H9 (cell line): ENCODE measurements around the gene ELF2. TPM values are rescaled to one million over a fixed set of nuclear protein-coding genes. Genes with fewer than 3 reads are reported as not detected.

Experiments used
- DNase-seq: peaks from one replicate; pipeline ENCODE4 v3.0.0-alpha.2; 2017
- H2AFZ ChIP-seq: one replicate; pipeline ENCODE4 v1.6.1; 2013; ENCODE audit warnings: mild to moderate bottlenecking, low read length, control low read depth, moderate library complexity
- H2AK5ac ChIP-seq: 2 replicates; pipeline ENCODE4 v1.6.1; 2013; ENCODE audit warnings: low read length, control low read depth, mixed read lengths; ENCODE audit not compliant: insufficient read length
- H2BK120ac ChIP-seq: one replicate; pipeline ENCODE4 v1.6.1; 2013; ENCODE audit warnings: low read depth, mild to moderate bottlenecking, low read length, control low read depth, inconsistent platforms; ENCODE audit not compliant: poor library complexity, severe bottlenecking
- H2BK12ac ChIP-seq: 2 replicates; pipeline ENCODE4 v1.6.1; 2013; ENCODE audit warnings: low read length, control low read depth, mixed read lengths, low read depth; ENCODE audit not compliant: insufficient read length
- H2BK15ac ChIP-seq: 2 replicates; pipeline ENCODE4 v1.6.1; 2013; ENCODE audit warnings: low read depth, low read length, control low read depth
- H2BK20ac ChIP-seq: one replicate; pipeline ENCODE4 v1.6.1; 2013; ENCODE audit warnings: low read depth, mild to moderate bottlenecking, low read length, control low read depth, inconsistent platforms; ENCODE audit not compliant: poor library complexity, severe bottlenecking
- H2BK5ac ChIP-seq: 2 replicates; pipeline ENCODE4 v1.6.1; 2013; ENCODE audit warnings: low read length, control low read depth, mixed read lengths; ENCODE audit not compliant: insufficient read length
- H3K14ac ChIP-seq: 2 replicates; pipeline ENCODE4 v1.6.1; 2013; ENCODE audit warnings: low read length, control low read depth; ENCODE audit not compliant: insufficient read depth
- H3K18ac ChIP-seq: 2 replicates; pipeline ENCODE4 v1.6.1; 2013; ENCODE audit warnings: low read depth, mild to moderate bottlenecking, mixed read lengths, low read length, control low read depth; ENCODE audit not compliant: insufficient read length
- H3K23ac ChIP-seq: 2 replicates; pipeline ENCODE4 v1.6.1; 2013; ENCODE audit warnings: low read length, control low read depth, mixed read lengths, low read depth; ENCODE audit not compliant: insufficient read length
- H3K23me2 ChIP-seq: 2 replicates; pipeline ENCODE4 v1.6.1; 2013; ENCODE audit warnings: low read depth, mild to moderate bottlenecking, mixed read lengths, low read length, control low read depth; ENCODE audit not compliant: insufficient read length, poor library complexity, severe bottlenecking
- H3K27ac ChIP-seq: 2 replicates; pipeline ENCODE4 v1.5.1; 2013; ENCODE audit warnings: low read length, control low read depth, mixed read lengths, low read depth; ENCODE audit not compliant: insufficient read length
- H3K27me3 ChIP-seq: 2 replicates; pipeline ENCODE4 v1.6.1; 2013; ENCODE audit warnings: low read length, control low read depth, inconsistent platforms; ENCODE audit not compliant: insufficient read depth
- H3K4ac ChIP-seq: 2 replicates; pipeline ENCODE4 v1.6.1; 2013; ENCODE audit warnings: low read depth, mild to moderate bottlenecking, control low read depth, inconsistent platforms, low read length, moderate library complexity
- H3K4me1 ChIP-seq: 2 replicates; pipeline ENCODE4 v1.6.1; 2013; ENCODE audit warnings: low read length, control low read depth, inconsistent platforms; ENCODE audit not compliant: insufficient read depth
- H3K4me2 ChIP-seq: 2 replicates; pipeline ENCODE4 v1.6.1; 2013; ENCODE audit warnings: low read length, control low read depth, mixed read lengths; ENCODE audit not compliant: insufficient read length, insufficient read depth
- H3K56ac ChIP-seq: 2 replicates; pipeline ENCODE4 v1.6.1; 2013; ENCODE audit warnings: low read depth, mild to moderate bottlenecking, mixed read lengths, low read length, control low read depth; ENCODE audit not compliant: insufficient read length
- H3K79me1 ChIP-seq: 2 replicates; pipeline ENCODE4 v1.6.1; 2013; ENCODE audit warnings: low read depth, mild to moderate bottlenecking, moderate library complexity, low read length, control low read depth, inconsistent platforms; ENCODE audit not compliant: insufficient read depth, poor library complexity, severe bottlenecking
- H3K79me2 ChIP-seq: 2 replicates; pipeline ENCODE4 v1.6.1; 2013; ENCODE audit warnings: low read length, control low read depth, inconsistent platforms; ENCODE audit not compliant: insufficient read depth
- H3K9ac ChIP-seq: 2 replicates; pipeline ENCODE4 v1.6.1; 2013; ENCODE audit warnings: low read length, control low read depth, mixed read lengths; ENCODE audit not compliant: insufficient read length; ENCODE audit errors: extremely low read depth
- H3K9me3 ChIP-seq: one replicate; pipeline ENCODE4 v1.6.1; 2013; ENCODE audit warnings: low read depth, low read length, inconsistent platforms; ENCODE audit not compliant: control insufficient read depth
- H3T11ph ChIP-seq: one replicate; pipeline ENCODE4 v1.6.1; 2013; ENCODE audit warnings: mild to moderate bottlenecking, low read length, control low read depth, inconsistent platforms
- H4K20me1 ChIP-seq: one replicate; pipeline ENCODE4 v1.6.1; 2013; ENCODE audit not compliant: control insufficient read depth, insufficient read length, insufficient read depth
- H4K5ac ChIP-seq: 2 replicates; pipeline ENCODE4 v1.6.1; 2013; ENCODE audit warnings: low read depth, mild to moderate bottlenecking, mixed read lengths, low read length, control low read depth; ENCODE audit not compliant: insufficient read length
- H4K8ac ChIP-seq: replicated peaks from 2 replicates; pipeline ENCODE4 v1.6.1; 2013; ENCODE audit warnings: low read length, control low read depth, mixed read lengths, low read depth; ENCODE audit not compliant: insufficient read length
- H4K91ac ChIP-seq: 2 replicates; pipeline ENCODE4 v1.6.1; 2013; ENCODE audit warnings: low read depth, mild to moderate bottlenecking, moderate library complexity, mixed read lengths, low read length, control low read depth; ENCODE audit not compliant: insufficient read length
- H3K27ac Mint-ChIP-seq, 3 experiments: 2 replicates in 2 of 3; 3 replicates in 1 of 3; pipeline ENCODE4 v1.8.0; 2020 to 2021; ENCODE audit warnings: mixed read lengths in 3 of 3, mild to moderate bottlenecking in 1 of 3, moderate library complexity in 1 of 3
- H3K27me3 Mint-ChIP-seq: 2 replicates; pipeline ENCODE4 v1.8.0; 2021; ENCODE audit warnings: low read depth, mild to moderate bottlenecking, moderate library complexity, mixed read lengths
- H3K36me3 Mint-ChIP-seq, 3 experiments: 2 replicates in 2 of 3; 3 replicates in 1 of 3; pipeline ENCODE4 v1.8.0; 2020 to 2021; ENCODE audit warnings: low read depth in 3 of 3, mixed read lengths in 3 of 3; ENCODE audit not compliant: insufficient read depth in 1 of 3
- H3K4me1 Mint-ChIP-seq, 2 experiments: 2 replicates each; pipeline ENCODE4 v1.8.0; 2020; ENCODE audit warnings: mixed read lengths in 2 of 2
- H3K4me3 Mint-ChIP-seq, 2 experiments: 2 replicates in 1 of 2; 3 replicates in 1 of 2; pipeline ENCODE4 v1.8.0; 2020 to 2021; ENCODE audit warnings: mild to moderate bottlenecking in 2 of 2, mixed read lengths in 2 of 2, moderate library complexity in 1 of 2
- H3K9me3 Mint-ChIP-seq, 2 experiments: 2 replicates in 1 of 2; 3 replicates in 1 of 2; pipeline ENCODE4 v1.8.0; 2020; ENCODE audit warnings: mild to moderate bottlenecking in 2 of 2, mixed read lengths in 2 of 2, moderate library complexity in 1 of 2
- WGBS: extraction: QIAGEN DNeasy Blood & Tissue Kit; methylation state at CpG from one replicate; pipeline ENCODE4 v1.1.7; 2013; ENCODE audit warnings: missing lambda C conversion rate, low lambda C conversion rate, mixed read lengths; ENCODE audit not compliant: insufficient read length; ENCODE audit errors: extremely low coverage; 5-methylcytosine and 5-hydroxymethylcytosine counted together
- total RNA-seq: library from RNA; stranded (reverse); gene quantifications from 2 replicates; pipeline ENCODE4 v1.2.1, GENCODE V29; 2021
- TF ChIP-seq, protein P1 (sequence below): fragments of 200-600 bp; sonication (generic); conservative IDR thresholded peaks from 3 replicates; pipeline ENCODE4 v1.8.0; 2021; ENCODE audit warnings: antibody characterized with exemption, mild to moderate bottlenecking

The ELF2 gene
- total RNA-seq, 1 experiment from 2014 or later: 49.6 TPM

DNA sequence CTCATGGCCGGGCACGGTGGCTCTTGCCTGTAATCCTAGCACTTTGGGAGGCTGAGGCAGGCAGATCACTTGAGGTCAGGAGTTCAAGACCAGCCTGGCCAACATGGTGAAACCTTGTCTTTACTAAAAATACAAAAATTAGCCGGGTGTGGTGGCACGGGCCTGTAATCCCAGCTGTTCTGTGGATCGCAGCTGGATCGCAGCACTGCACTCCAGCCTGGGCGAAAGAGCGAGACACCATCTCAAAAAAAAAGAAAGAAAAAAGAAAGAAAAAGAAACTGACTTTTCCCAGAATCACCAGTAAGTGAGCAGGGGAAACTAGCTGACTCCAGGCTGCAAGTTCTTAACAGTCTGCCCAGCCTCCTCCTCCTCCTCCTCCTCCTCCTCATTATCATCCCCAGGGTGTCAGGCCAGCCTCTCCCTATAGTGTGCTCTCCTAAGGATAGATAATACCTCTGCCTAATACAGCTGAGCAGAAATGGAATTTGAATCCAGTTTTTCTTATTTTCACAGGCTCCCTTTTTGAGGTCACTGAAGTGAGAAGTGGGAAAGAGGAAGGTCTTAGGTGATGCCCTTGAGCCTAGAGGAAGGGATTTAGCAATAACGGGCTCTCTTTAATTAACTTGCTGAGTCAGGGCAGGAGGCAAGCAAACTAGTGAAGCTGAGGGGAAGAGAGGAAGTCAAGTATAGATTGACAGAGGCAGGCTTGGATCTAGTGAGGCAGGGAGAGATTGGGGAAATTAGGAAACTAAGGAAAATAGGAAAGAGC lies 11.8 kb upstream of the ELF2 start:
- Histone ChIP-seq H2BK15ac (no peak overlapping the region), H4K20me1 (no peaks in the 10 kb centered on the region), H4K8ac (no peak overlapping the region), H3T11ph (peak overlapping the region; percentile 53), H2BK5ac (no peak overlapping the region), H3K9ac (no peak overlapping the region), H3K79me2 (no peaks in the 10 kb centered on the region), H3K27me3 (no peaks in the 10 kb centered on the region), H2AFZ (peak overlapping the region; percentile 68), H3K23ac (no peak overlapping the region), H4K91ac (no peak overlapping the region), H2BK12ac (no peak overlapping the region), H3K27ac (no peak overlapping the region), H2AK5ac (no peak overlapping the region), H3K4me1 (no peaks in the 10 kb centered on the region; the same call in 1 of the 2 replicates), H3K14ac (no peak overlapping the region), H3K56ac (no peak overlapping the region), H3K79me1 (no peaks in the 10 kb centered on the region), H3K23me2 (no peaks in the 10 kb centered on the region), H3K4me2 (no peak overlapping the region), H4K5ac (no peak overlapping the region), H2BK120ac (no peak overlapping the region), H3K18ac (no peak overlapping the region), H3K9me3 (no peaks in the 10 kb centered on the region), H3K4ac (no peak overlapping the region), H2BK20ac (no peak overlapping the region)
- peak overlapping the region in 2 of 3 experiments; percentile 8 to 63; a peak in 5 of 7 replicates for H3K27ac Mint-ChIP-seq
- H3K9me3 Mint-ChIP-seq: no peaks in the 10 kb centered on the region
- H3K27me3 Mint-ChIP-seq: no peaks in the 10 kb centered on the region
- WGBS: no CpG with 5 or more reads among the region's 9 CpGs
- no peak for DNase-seq
- TF ChIP-seq, protein P1, sequence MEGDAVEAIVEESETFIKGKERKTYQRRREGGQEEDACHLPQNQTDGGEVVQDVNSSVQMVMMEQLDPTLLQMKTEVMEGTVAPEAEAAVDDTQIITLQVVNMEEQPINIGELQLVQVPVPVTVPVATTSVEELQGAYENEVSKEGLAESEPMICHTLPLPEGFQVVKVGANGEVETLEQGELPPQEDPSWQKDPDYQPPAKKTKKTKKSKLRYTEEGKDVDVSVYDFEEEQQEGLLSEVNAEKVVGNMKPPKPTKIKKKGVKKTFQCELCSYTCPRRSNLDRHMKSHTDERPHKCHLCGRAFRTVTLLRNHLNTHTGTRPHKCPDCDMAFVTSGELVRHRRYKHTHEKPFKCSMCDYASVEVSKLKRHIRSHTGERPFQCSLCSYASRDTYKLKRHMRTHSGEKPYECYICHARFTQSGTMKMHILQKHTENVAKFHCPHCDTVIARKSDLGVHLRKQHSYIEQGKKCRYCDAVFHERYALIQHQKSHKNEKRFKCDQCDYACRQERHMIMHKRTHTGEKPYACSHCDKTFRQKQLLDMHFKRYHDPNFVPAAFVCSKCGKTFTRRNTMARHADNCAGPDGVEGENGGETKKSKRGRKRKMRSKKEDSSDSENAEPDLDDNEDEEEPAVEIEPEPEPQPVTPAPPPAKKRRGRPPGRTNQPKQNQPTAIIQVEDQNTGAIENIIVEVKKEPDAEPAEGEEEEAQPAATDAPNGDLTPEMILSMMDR: no peak
- no peaks in the 10 kb centered on the region for H3K36me3 Mint-ChIP-seq
- peaks cover 8% of the 10 kb centered on the region in 2 experiments for H3K4me1 Mint-ChIP-seq
- H3K4me3 Mint-ChIP-seq: no peak overlapping the region
